MM.1S (cell line): ENCODE data around the gene ETNK2.

Experiments
- DNase-seq: peaks from one replicate; pipeline ENCODE4 v3.0.0-alpha.2; 2015
- H2AFZ ChIP-seq: fragments of 300-600 bp; sonication (generic); 2 replicates; pipeline ENCODE4 v1.6.0; 2016; ENCODE audit warnings: antibody characterized with exemption, low read length
- H3F3A ChIP-seq: fragments of 300-600 bp; sonication (generic); 2 replicates; pipeline ENCODE4 v1.6.1; 2016; ENCODE audit warnings: mild to moderate bottlenecking, antibody characterized with exemption, low read length, moderate library complexity, mixed read lengths; ENCODE audit not compliant: insufficient read depth
- H3K27ac ChIP-seq: fragments of 300-600 bp; sonication (generic); 2 replicates; pipeline ENCODE4 v1.5.1; 2016; ENCODE audit warnings: mild to moderate bottlenecking, low read length
- H3K27me3 ChIP-seq: fragments of 300-600 bp; sonication (generic); replicated peaks from 2 replicates; pipeline ENCODE4 v1.6.0; 2016; ENCODE audit warnings: low read length; ENCODE audit not compliant: insufficient read depth
- H3K36me3 ChIP-seq: fragments of 300-600 bp; sonication (generic); replicated peaks from 2 replicates; pipeline ENCODE4 v1.6.1; 2016; ENCODE audit warnings: mild to moderate bottlenecking, low read length, mixed read lengths; ENCODE audit not compliant: insufficient read depth
- H3K4me1 ChIP-seq: fragments of 300-600 bp; sonication (generic); 2 replicates; pipeline ENCODE4 v1.6.1; 2016; ENCODE audit warnings: low read length, mixed read lengths
- H3K4me2 ChIP-seq: fragments of 300-600 bp; sonication (generic); 2 replicates; pipeline ENCODE4 v1.6.0; 2016; ENCODE audit warnings: low read depth, low read length
- H3K4me3 ChIP-seq: fragments of 300-600 bp; sonication (generic); 2 replicates; pipeline ENCODE4 v1.5.1; 2016; ENCODE audit warnings: low read length, mixed read lengths
- H3K79me2 ChIP-seq: fragments of 300-600 bp; sonication (generic); 2 replicates; pipeline ENCODE4 v1.6.1; 2016; ENCODE audit warnings: mixed run types, low read length, mixed read lengths
- H3K9ac ChIP-seq: fragments of 300-600 bp; sonication (generic); 2 replicates; pipeline ENCODE4 v1.6.1; 2016; ENCODE audit warnings: low read length, mixed read lengths
- H3K9me2 ChIP-seq: fragments of 300-600 bp; sonication (generic); replicated peaks from 2 replicates; pipeline ENCODE4 v1.6.1; 2016; ENCODE audit warnings: mild to moderate bottlenecking, low read length, mixed read lengths; ENCODE audit not compliant: insufficient read depth
- H3K9me3 ChIP-seq: fragments of 300-600 bp; sonication (generic); replicated peaks from 2 replicates; pipeline ENCODE4 v1.6.1; 2016; ENCODE audit warnings: mild to moderate bottlenecking, low read length, mixed read lengths; ENCODE audit not compliant: insufficient read depth
- H4K20me1 ChIP-seq: fragments of 300-600 bp; sonication (generic); 2 replicates; pipeline ENCODE4 v1.6.1; 2016; ENCODE audit warnings: mild to moderate bottlenecking, low read length, moderate library complexity, mixed read lengths; ENCODE audit not compliant: insufficient read depth
- EZH2 ChIP-seq: fragments of 300-600 bp; sonication (generic); optimal IDR thresholded peaks from 2 replicates; pipeline ENCODE3; 2017; ENCODE audit warnings: low read depth, mild to moderate bottlenecking, antibody characterized with exemption, low read length, mixed read lengths
- EZH2phosphoT487 ChIP-seq: fragments of 300-600 bp; sonication (generic); IDR thresholded peaks from 2 replicates; pipeline ENCODE4 v1.6.1; 2018; ENCODE audit warnings: antibody characterized with exemption, low read length
- TF ChIP-seq, protein P1 (sequence below): fragments of 300-600 bp; sonication (generic); IDR thresholded peaks from 2 replicates; pipeline ENCODE4 v1.5.1; 2016; ENCODE audit warnings: antibody characterized with exemption, low read length, mixed read lengths

The ETNK2 gene

DNA sequence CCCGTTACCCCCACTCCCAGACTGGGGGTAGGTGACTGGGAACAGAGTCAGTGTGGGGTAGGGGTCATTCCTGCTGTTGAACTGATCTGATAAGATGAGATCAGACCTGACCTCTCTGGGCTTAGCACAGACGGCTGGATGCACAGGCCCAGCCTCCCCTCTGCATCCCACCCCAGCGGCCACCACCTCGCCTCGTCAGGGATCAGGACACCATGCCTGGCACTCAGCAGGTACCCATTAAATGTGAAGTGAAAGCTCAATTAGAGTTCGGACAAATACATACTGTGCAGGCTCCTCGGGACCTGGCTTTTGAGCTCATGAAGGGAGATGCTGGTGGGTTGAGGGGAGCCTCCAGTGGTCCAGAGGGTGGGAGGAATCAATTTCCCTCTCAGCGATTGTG, 63.2 kb downstream of the ETNK2 start:
- H3K4me3 ChIP-seq: no peak overlapping the region
- H2AFZ ChIP-seq: no peak overlapping the region
- no peaks in the 10 kb centered on the region for H3K36me3 ChIP-seq
- H3K27ac ChIP-seq: no peak overlapping the region
- TF ChIP-seq, protein P1, sequence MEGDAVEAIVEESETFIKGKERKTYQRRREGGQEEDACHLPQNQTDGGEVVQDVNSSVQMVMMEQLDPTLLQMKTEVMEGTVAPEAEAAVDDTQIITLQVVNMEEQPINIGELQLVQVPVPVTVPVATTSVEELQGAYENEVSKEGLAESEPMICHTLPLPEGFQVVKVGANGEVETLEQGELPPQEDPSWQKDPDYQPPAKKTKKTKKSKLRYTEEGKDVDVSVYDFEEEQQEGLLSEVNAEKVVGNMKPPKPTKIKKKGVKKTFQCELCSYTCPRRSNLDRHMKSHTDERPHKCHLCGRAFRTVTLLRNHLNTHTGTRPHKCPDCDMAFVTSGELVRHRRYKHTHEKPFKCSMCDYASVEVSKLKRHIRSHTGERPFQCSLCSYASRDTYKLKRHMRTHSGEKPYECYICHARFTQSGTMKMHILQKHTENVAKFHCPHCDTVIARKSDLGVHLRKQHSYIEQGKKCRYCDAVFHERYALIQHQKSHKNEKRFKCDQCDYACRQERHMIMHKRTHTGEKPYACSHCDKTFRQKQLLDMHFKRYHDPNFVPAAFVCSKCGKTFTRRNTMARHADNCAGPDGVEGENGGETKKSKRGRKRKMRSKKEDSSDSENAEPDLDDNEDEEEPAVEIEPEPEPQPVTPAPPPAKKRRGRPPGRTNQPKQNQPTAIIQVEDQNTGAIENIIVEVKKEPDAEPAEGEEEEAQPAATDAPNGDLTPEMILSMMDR: no peak
- no peak for TF ChIP-seq EZH2
- TF ChIP-seq EZH2phosphoT487: no peak
- H3K4me2 ChIP-seq: no peak overlapping the region
- no peaks in the 10 kb centered on the region for H3K9me2 ChIP-seq
- H4K20me1 ChIP-seq: no peaks in the 10 kb centered on the region
- H3K27me3 ChIP-seq: no peaks in the 10 kb centered on the region
- DNase-seq: no peak
- H3F3A ChIP-seq: no peaks in the 10 kb centered on the region
- 0 out of 2 replicates have a peak, but pooled peaks cover 5% of the 10 kb centered on the region for H3K4me1 ChIP-seq
- H3K9ac ChIP-seq: no peak overlapping the region
- no peaks in the 10 kb centered on the region for H3K79me2 ChIP-seq
- H3K9me3 ChIP-seq: no peaks in the 10 kb centered on the region

DNA sequence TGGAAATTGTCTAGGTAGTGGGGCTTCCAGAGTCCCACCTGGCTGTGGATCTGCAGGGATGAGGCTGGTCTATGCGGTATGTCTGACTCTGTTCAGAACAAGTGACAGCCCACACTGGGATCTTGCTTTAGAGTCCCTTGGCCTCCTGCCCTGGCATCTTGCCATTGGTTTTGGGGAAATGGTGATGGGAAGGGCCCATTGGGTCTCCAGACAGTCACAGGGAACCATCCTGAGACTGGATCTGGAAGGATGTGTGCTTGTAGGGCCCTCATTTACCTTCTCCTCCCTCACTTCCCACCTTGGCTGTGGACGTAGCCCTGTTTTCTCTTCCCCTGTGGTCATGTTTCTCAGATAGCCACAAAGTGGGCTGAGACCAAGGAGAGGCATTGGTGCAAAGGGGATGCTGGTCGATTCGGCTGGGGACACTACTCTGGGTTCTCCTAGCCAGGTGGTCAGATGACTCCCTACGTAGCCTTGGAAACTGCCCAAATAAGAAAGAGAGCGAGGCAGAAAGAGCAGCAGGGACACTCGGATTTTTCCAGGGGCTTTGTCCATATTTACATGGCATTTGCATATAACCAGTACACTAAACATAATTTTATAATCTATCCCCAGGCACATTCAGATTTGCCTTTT, 63.8 kb downstream of the ETNK2 start:
- no peaks in the 10 kb centered on the region for H3K36me3 ChIP-seq
- no peak overlapping the region for H3K9ac ChIP-seq
- H3F3A ChIP-seq: no peaks in the 10 kb centered on the region
- H3K4me2 ChIP-seq: no peak overlapping the region
- H4K20me1 ChIP-seq: no peaks in the 10 kb centered on the region
- no peak for DNase-seq
- no peak overlapping the region for H3K4me3 ChIP-seq
- no peaks in the 10 kb centered on the region for H3K79me2 ChIP-seq
- no peaks in the 10 kb centered on the region for H3K9me2 ChIP-seq
- TF ChIP-seq EZH2phosphoT487: no peak
- no peak for TF ChIP-seq EZH2
- TF ChIP-seq, protein P1: no peak
- H3K27me3 ChIP-seq: no peaks in the 10 kb centered on the region
- H2AFZ ChIP-seq: no peak overlapping the region
- 0 out of 2 replicates have a peak, but pooled peaks cover 5% of the 10 kb centered on the region for H3K4me1 ChIP-seq
- H3K27ac ChIP-seq: no peak overlapping the region
- H3K9me3 ChIP-seq: no peaks in the 10 kb centered on the region

DNA sequence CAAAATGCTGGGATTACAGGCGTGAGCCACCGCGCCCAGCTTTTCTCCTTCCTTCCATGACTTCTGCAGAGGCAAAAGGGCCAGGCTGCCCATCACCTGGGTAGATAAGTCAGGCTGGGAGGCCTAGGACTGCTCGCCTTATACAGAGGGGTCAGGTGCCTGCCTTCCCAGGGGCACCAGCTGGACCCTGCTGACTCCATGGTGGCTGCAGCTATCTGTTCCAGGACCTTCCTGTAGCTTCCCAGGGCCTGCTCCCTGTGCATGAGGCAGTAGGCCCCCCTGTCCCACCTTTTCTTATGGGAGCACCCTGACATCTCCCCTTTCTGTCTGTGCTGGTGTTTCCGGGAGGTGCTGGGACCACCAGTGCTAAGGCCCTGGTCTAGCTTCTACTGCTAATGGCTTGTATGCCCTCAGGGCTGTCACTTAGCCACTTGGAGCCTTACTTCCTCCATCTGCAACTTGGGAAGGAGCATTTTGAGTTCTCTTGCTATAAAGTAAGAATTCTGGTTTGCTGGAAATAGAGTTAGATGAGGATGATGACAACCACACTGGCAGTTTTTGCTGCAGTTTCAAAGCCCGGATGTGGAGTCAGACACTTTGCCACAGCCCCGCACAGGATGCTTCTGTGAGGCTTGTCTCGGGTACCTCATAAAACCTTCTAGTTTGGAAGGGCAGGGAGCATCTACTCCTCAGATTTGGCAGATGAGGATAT, 64.5 kb downstream of the ETNK2 start:
- Histone ChIP-seq H4K20me1 (no peaks in the 10 kb centered on the region), H3K79me2 (no peaks in the 10 kb centered on the region), H3F3A (no peaks in the 10 kb centered on the region), H3K9me3 (no peaks in the 10 kb centered on the region), H3K27me3 (no peaks in the 10 kb centered on the region), H3K9ac (no peak overlapping the region), H3K27ac (no peak overlapping the region), H3K36me3 (no peaks in the 10 kb centered on the region), H3K4me3 (no peak overlapping the region), H3K9me2 (no peaks in the 10 kb centered on the region), H3K4me1 (0 out of 2 replicates have a peak, but pooled peaks cover 5% of the 10 kb centered on the region), H2AFZ (no peak overlapping the region), H3K4me2 (no peak overlapping the region)
- TF ChIP-seq EZH2phosphoT487 (no peak), EZH2 (no peak)
- TF ChIP-seq, protein P1: no peak
- DNase-seq: no peak
